GM10266 (cell line): ENCODE results near the gene CSPG4.

ENCODE experiments used
- DNase-seq: peaks from one replicate; pipeline ENCODE4 v3.0.0; 2012; ENCODE audit errors: extremely low spot score
- TF ChIP-seq, protein P1 (sequence below): IDR thresholded peaks from 2 replicates; pipeline ENCODE4 v1.5.1; 2012; ENCODE audit warnings: mild to moderate bottlenecking, low read depth; ENCODE audit not compliant: control insufficient read depth, insufficient read depth; ENCODE audit errors: missing control alignments

Gene CSPG4

DNA sequence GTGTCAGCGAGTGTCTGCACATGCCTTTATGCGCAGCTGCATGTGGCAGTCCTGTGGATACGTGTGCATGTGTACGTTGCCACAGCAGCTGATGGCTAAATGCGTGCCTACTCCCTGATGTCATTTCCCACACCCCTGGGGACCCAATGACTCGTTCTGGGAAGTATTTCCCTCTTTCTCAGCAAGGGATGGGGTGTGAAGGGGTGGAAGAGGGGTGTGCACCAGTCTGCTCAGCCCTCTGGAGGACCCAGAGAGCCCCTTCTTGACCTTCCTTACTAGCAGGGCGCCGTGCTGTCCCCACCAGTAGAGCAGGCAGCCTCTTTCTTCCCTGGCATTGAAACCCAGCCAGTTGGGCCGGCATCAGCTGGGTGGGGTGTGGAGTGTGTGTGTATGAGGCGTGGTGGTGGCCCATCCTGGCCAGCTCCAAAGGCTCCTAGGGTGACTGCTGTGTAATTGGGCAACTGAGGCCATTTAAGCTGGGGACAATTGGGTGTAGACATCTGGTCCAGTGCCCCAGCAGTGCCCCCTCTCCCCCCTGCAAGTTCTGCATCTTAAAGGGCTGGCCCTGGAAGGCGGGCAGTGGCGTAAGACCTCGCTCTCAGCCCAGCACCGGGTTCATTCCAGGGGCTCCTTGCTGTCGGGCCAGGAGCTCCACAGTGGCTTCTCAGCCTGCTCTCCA, 45.7 kb downstream of the CSPG4 start:
- TF ChIP-seq, protein P1, sequence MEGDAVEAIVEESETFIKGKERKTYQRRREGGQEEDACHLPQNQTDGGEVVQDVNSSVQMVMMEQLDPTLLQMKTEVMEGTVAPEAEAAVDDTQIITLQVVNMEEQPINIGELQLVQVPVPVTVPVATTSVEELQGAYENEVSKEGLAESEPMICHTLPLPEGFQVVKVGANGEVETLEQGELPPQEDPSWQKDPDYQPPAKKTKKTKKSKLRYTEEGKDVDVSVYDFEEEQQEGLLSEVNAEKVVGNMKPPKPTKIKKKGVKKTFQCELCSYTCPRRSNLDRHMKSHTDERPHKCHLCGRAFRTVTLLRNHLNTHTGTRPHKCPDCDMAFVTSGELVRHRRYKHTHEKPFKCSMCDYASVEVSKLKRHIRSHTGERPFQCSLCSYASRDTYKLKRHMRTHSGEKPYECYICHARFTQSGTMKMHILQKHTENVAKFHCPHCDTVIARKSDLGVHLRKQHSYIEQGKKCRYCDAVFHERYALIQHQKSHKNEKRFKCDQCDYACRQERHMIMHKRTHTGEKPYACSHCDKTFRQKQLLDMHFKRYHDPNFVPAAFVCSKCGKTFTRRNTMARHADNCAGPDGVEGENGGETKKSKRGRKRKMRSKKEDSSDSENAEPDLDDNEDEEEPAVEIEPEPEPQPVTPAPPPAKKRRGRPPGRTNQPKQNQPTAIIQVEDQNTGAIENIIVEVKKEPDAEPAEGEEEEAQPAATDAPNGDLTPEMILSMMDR, result no peak
- no peak for DNase-seq

DNA sequence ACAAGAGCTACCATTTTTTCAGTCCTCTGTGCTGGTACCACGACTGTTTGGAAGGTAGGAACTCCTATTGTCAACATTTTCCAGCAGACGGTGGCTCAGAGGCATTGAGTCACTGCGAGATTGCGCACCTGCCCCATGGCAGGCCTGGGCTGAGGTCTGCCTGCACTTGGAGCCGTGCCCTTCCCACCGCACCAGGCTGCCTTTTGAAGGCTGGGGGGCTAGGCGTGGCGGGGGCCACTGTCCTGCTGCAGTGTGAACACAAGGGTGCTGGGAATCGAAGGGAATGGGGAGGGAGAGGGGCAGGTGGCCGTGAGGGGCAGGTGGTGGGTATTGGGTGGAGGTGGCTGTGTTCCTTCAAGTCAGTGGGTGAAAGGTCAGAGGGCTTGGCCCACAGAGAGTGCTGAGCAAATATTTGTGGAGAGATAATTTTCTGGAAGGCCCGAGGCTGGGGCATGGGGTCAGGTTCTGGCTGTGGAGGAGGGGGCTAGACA, 48.7 kb downstream of the CSPG4 start:
- no peak for DNase-seq
- TF ChIP-seq, protein P1, result no peak

DNA sequence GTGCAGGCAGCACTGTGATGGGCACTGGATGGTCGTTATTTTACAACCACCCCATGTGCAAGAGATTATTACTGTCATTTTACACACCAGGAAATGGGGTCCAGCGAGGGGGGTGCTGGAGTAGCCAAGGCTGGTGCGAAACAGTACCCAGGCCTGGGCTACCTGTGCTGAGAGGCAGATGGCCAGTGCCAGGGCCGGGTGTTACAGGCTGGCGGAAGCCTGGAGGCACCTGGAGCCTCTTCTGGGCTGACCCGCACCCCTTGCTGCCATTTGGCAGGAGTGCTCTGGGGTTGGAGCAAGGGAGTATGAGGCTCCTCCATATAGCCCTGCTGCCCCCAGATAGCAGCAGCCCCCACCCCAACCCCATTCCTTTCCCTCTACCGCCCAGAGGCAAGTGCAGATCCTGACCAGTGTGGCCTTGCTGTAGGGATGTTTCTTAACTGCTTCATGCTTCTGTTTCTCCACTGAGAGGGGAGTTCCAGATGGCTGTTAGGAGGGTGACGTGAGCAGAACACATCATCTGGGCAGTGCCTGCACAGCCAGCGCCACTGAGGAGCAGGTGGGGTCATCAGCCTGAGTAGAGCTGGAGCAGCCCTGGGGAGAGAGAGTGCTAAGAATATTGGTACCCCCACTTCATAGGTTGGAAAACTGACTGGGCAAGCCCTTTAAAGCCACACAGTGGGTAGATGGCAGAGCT, 49.7 kb downstream of the CSPG4 start:
- TF ChIP-seq, protein P1, result no peak
- no peak for DNase-seq

DNA sequence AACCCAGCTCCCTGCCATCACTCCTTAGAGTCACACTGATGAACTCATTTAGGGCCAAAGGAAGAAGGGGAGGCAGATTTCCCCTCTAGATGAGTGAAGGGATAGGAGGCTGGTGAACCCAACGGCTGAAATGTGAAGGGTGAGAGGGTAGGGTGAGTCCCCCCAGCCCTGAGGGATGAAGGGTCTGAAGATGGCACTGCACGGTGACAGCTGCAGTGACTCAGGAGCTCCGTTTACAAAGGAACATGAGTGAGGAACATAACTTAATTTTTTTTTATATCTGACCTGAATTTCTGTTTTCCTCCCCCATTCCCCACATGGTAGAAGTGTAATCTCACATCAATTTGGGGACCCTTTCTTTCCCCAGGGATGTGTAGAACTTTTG, 50.9 kb downstream of the CSPG4 start:
- no peak for DNase-seq

DNA sequence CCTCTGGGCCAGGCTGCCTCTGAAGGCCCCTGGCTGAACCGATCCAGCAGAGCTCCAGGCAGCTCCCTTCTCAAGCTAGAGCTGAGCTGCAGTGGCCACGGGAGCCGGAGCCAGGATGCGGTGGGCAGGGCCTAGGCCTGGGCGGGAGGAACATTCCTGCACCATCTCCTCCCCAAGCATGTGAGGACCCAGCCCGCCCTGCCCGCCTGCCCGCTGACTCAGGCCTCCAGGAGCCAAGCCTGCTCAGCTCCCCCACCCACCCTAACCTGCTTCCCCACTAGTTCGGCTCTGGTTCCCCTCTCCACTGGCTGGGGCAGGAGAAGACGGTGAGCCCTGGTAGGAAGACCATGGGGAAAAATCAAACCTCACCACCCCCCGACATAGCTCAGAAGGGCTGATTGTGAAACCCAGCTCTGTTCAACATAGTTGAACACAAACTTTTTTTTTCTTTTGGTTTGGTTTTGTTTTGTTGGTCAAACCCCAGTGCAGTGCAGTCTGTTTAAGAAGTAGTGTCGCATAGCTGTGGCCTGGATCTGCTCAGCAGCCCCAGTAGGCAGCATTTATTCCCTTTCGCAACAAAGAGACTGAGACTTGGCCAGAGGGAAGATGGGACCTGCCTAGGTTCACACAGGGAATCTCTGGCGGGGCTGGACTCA, 51.4 kb downstream of the CSPG4 start:
- TF ChIP-seq, protein P1, result no peak
- DNase-seq, result no peak

More for the DNA sequence above, 50.9 kb downstream of the CSPG4 start:
- TF ChIP-seq, protein P1, result no peak

DNA sequence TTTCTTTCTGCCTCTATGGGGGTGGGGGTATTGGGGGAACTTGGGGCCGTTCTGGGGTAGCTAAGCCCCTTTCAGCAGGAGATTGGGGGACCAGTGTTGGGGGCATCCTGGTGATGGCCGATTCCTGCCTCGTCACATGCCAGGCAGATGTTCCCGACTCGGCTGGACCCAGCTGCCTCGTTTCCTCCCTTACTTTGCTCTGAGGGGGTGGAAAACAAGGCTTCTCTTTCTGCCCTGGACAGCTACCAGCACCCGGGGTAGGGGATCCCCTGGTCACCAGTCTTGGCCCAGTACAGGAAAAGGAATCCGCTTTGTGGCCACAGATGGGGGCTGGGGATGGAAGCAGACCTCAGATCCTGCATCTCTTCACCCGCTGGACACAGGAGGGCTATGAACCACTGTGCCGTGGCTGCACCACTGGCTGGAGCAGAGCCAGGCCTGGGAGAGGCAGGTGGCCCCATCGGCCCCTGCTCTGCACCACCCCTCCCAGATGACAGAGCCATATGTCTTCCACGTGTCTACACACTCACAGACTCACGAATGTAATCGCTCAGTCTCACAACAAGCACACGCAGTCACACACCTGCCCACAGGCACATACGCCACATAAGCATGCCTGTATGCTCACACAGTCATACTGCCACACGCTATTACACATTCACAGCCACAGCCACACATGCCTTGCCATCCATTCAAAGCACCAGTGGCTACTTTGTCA, 52.6 kb downstream of the CSPG4 start:
- no peak for DNase-seq
- TF ChIP-seq, protein P1, result no peak
